ENCODE results near the gene MGAT4B.

- TF ChIP-seq TAF1 (conservative IDR thresholded peaks at IDR 0.05), result no peak
- TF ChIP-seq CTCF (IDR thresholded peaks at IDR 0.05; ENCODE audit: low read depth, low read length, missing input control), result no peak
- no peak for TF ChIP-seq ZBTB33 (IDR thresholded peaks at IDR 0.05)
- peak; percentile 45 for TF ChIP-seq REST (IDR thresholded peaks at IDR 0.05)
- peak; percentile 12 for TF ChIP-seq YY1 (IDR thresholded peaks at IDR 0.05)
- peak in 1 of 2 donors; percentile 9 for TF ChIP-seq RAD21 (IDR thresholded peaks at IDR 0.05)
- TF ChIP-seq, protein P1, sequence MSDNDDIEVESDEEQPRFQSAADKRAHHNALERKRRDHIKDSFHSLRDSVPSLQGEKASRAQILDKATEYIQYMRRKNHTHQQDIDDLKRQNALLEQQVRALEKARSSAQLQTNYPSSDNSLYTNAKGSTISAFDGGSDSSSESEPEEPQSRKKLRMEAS (IDR thresholded peaks at IDR 0.05), result peak; percentile 47
These were observed 39.8 kb downstream of the MGAT4B start for GRCh38 chr5:179766726-179767455.
